ENCODE measurements around the gene MSL3.

Gene MSL3

GRCh38 chrX:11725631-11726442 lies 32.2 kb upstream of the MSL3 start:
- no peak for TF ChIP-seq CTCF (IDR thresholded peaks at IDR 0.05; ENCODE audit: poor library complexity, severe bottlenecking)
- H3K9me3 ChIP-seq (ENCODE audit: severe bottlenecking), result no peaks in the 10 kb centered on the region
- DNase-seq (ENCODE audit: low spot score) (no peak), ATAC-seq (ENCODE audit: low read depth) (no peak)
- H3K4me1 ChIP-seq (ENCODE audit: insufficient read depth, poor library complexity, severe bottlenecking), result no peaks in the 10 kb centered on the region
- no peaks in the 10 kb centered on the region for H3K27me3 ChIP-seq (ENCODE audit: insufficient read depth, poor library complexity, severe bottlenecking)
- H3K27ac ChIP-seq (ENCODE audit: poor library complexity, severe bottlenecking), result no peak overlapping the region
- H3K36me3 ChIP-seq (ENCODE audit: low read depth), result no peaks in the 10 kb centered on the region
- no peak overlapping the region for H3K4me3 ChIP-seq (ENCODE audit: severe bottlenecking)

DNA sequence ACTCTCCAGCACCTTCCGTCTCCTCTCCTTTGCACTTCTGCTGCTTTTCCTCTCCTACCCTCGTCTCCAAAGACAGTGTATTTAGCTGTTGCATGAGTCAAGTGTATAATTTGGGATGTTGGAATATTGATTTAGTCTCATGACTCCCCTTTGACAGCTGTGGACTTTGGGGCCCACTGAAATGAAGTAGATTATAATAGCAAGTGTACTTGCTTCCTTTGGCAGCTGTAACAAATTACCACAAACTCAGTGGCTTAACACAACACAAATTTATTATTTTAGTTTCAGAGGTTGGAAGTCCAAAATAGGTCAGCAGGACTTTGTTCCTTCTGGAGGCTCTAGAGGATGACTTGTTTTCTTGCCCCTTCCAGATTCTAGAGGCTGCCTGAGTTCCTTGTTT lies 29.5 kb upstream of the MSL3 start:
- Histone ChIP-seq H3K27me3 (ENCODE audit: insufficient read depth, poor library complexity, severe bottlenecking) (no peaks in the 10 kb centered on the region), H3K9me3 (ENCODE audit: severe bottlenecking) (no peaks in the 10 kb centered on the region), H3K4me1 (ENCODE audit: insufficient read depth, poor library complexity, severe bottlenecking) (no peaks in the 10 kb centered on the region), H3K4me3 (ENCODE audit: severe bottlenecking) (no peak overlapping the region), H3K36me3 (ENCODE audit: low read depth) (no peaks in the 10 kb centered on the region), H3K27ac (ENCODE audit: poor library complexity, severe bottlenecking) (no peak overlapping the region)
- DNase-seq (ENCODE audit: low spot score) (no peak), ATAC-seq (ENCODE audit: low read depth) (no peak)
- no peak for TF ChIP-seq CTCF (IDR thresholded peaks at IDR 0.05; ENCODE audit: poor library complexity, severe bottlenecking)

DNA sequence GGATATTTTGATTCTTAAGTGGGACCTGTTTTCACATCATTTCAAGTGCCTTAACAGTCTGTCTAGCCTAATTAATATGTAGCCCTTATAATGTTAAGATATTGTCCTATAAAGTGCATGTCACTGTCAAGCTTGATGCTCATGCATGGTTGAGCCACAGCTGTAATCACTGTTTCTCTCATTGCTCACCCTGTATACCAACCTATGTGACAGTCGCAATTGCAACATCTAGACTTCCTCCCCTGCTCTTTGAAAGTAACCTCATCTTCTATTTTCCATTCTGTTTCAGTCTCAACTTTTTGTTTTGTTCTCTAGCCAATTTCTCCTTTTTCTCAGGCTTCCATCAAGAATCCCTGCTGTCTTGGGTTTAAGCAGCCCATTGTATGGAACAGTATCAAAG lies 24.4 kb upstream of the MSL3 start:
- no peaks in the 10 kb centered on the region for H3K36me3 ChIP-seq (ENCODE audit: low read depth)
- H3K27me3 ChIP-seq (ENCODE audit: insufficient read depth, poor library complexity, severe bottlenecking), result no peaks in the 10 kb centered on the region
- H3K4me1 ChIP-seq (ENCODE audit: insufficient read depth, poor library complexity, severe bottlenecking), result no peaks in the 10 kb centered on the region
- DNase-seq (ENCODE audit: low spot score) (no peak), ATAC-seq (ENCODE audit: low read depth) (no peak)
- H3K4me3 ChIP-seq (ENCODE audit: severe bottlenecking), result no peak overlapping the region
- TF ChIP-seq CTCF (IDR thresholded peaks at IDR 0.05; ENCODE audit: poor library complexity, severe bottlenecking), result no peak
- H3K27ac ChIP-seq (ENCODE audit: poor library complexity, severe bottlenecking), result no peak overlapping the region
- H3K9me3 ChIP-seq (ENCODE audit: severe bottlenecking), result no peaks in the 10 kb centered on the region

DNA sequence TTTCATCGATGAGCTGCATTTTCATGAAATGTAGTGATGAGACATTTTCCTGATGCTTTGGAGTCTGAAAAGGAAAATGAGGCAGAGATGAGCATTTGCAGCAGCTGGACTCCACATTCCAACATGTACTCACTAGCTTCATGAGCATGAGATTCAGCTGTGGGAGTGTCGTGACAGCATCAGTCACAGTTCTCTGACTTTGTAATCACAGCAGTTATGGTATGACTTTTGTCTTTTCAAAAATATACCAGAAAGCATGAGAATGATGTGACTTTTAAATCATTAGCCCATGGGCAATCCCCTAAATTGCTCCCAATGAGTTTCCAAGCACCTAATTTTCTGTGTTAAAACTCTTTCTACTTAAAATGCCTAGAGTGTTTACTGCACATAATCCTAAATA lies 18.3 kb upstream of the MSL3 start:
- H3K4me1 ChIP-seq (ENCODE audit: insufficient read depth, poor library complexity, severe bottlenecking), result no peaks in the 10 kb centered on the region
- H3K36me3 ChIP-seq (ENCODE audit: low read depth), result no peaks in the 10 kb centered on the region
- no peaks in the 10 kb centered on the region for H3K9me3 ChIP-seq (ENCODE audit: severe bottlenecking)
- H3K27me3 ChIP-seq (ENCODE audit: insufficient read depth, poor library complexity, severe bottlenecking), result no peaks in the 10 kb centered on the region
- H3K4me3 ChIP-seq (ENCODE audit: severe bottlenecking), result no peak overlapping the region
- no peak for ATAC-seq (ENCODE audit: low read depth)
- no peak overlapping the region for H3K27ac ChIP-seq (ENCODE audit: poor library complexity, severe bottlenecking)
- no peak for TF ChIP-seq CTCF (IDR thresholded peaks at IDR 0.05; ENCODE audit: poor library complexity, severe bottlenecking)
- no peak for DNase-seq (ENCODE audit: low spot score)

DNA sequence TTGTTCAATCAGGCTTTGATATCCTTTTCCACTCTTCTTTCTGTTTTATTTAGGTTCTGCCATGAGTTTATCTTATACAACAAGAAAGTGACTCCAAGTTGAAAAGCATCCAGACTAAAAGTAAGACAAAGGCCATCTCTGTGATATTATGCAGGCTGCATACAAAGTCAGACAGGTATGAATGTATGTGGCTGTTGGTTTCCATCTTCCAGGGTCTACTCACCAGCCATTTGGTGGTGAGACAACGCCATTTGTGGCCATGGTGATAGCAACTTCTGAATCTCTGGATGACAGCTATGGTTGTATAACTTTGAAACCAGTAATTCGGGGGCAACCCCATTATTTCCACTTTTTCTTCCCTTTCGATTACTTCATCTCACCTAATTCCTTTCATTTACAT lies 17.2 kb upstream of the MSL3 start:
- Histone ChIP-seq H3K4me1 (ENCODE audit: insufficient read depth, poor library complexity, severe bottlenecking) (no peaks in the 10 kb centered on the region), H3K9me3 (ENCODE audit: severe bottlenecking) (no peaks in the 10 kb centered on the region), H3K27ac (ENCODE audit: poor library complexity, severe bottlenecking) (no peak overlapping the region), H3K27me3 (ENCODE audit: insufficient read depth, poor library complexity, severe bottlenecking) (no peaks in the 10 kb centered on the region), H3K36me3 (ENCODE audit: low read depth) (no peaks in the 10 kb centered on the region), H3K4me3 (ENCODE audit: severe bottlenecking) (no peak overlapping the region)
- ATAC-seq (ENCODE audit: low read depth) (no peak), DNase-seq (ENCODE audit: low spot score) (no peak)
- TF ChIP-seq CTCF (IDR thresholded peaks at IDR 0.05; ENCODE audit: poor library complexity, severe bottlenecking), result no peak
